Left lung (tissue), 14 donors: Measurements from ENCODE around the gene KCNJ16. TPM values are rescaled to one million over a fixed set of nuclear protein-coding genes. Genes with fewer than 3 reads are reported as not detected.

Experiments used
- ATAC-seq: fragments of 200-7000 bp; cut with Tn5 transposase; one replicate; pipeline ENCODE4 v1.9.1; 2020; ENCODE audit warnings: moderate library complexity
- DNase-seq, 4 donors: peaks; one replicate each; pipeline ENCODE4 v3.0.0-alpha.2; 2013 to 2020
- H3K27ac ChIP-seq, 2 donors: fragments of 200-600 bp; sonication (generic) in 1 of 2; one replicate each; pipeline versions ENCODE4 v1.5.0 to v1.8.0; 2020 to 2021
- H3K27me3 ChIP-seq, 2 donors: fragments of 200-600 bp; sonication (generic) in 1 of 2; one replicate each; pipeline versions ENCODE4 v1.5.0 to v1.8.0; 2020 to 2021
- H3K36me3 ChIP-seq, 2 donors: fragments of 200-600 bp; sonication (generic) in 1 of 2; one replicate each; pipeline versions ENCODE4 v1.5.0 to v1.8.0; 2020 to 2021
- H3K4me1 ChIP-seq, 2 donors: fragments of 200-600 bp; one replicate each; pipeline ENCODE4 v1.8.0; 2021
- H3K4me3 ChIP-seq, 2 donors: fragments of 200-600 bp; sonication (generic) in 1 of 2; one replicate each; pipeline versions ENCODE4 v1.5.0 to v1.8.0; 2020 to 2021; ENCODE audit warnings: mild to moderate bottlenecking in 1 of 2
- H3K9me3 ChIP-seq, 2 donors: fragments of 200-600 bp; sonication (generic) in 1 of 2; one replicate each; pipeline versions ENCODE4 v1.5.0 to v1.8.0; 2020 to 2021
- intact Hi-C, 2 donors: fragments of 100-400 bp; cut with DNase I; formaldehyde crosslinking; loops; one replicate each; pipeline versions ENCODE4 v1.11.2 to v1.14.2; 2022
- long read RNA-seq, 12 donors: library from polyadenylated mRNA in 2 of 12; unstranded in 2 of 12; transcript quantifications; one replicate each; pipeline ENCODE4 v2.0.0 and lab custom pipeline, GENCODE V29; 2019 to 2026
- polyA plus RNA-seq, 6 donors: library from polyadenylated mRNA; unstranded; fragments of 120-200 nt; gene quantifications; one replicate each; pipeline ENCODE4 v1.2.1, GENCODE V29; 2013; ENCODE audit not compliant: insufficient read length in 6 of 6
- total RNA-seq, 2 donors: library from RNA; stranded (reverse); fragmentation: NEBNext Ultra II Directional; extraction: Animal tissue kit (Norgen Biotek cat#: 25700); gene quantifications; one replicate each; pipeline ENCODE4 v1.2.1, GENCODE V29; 2021
- TF ChIP-seq, protein P1 (sequence below), 2 donors: fragments of 200-600 bp; sonication (generic) in 1 of 2; IDR thresholded peaks; one replicate each; pipeline versions ENCODE4 v1.5.0 to v1.8.0; 2021; ENCODE audit warnings: antibody characterized with exemption in 2 of 2
- donor health status: DM: no; HTN: yes; CAD: no.
- donor health status: DM: no; HTN: no; CAD: no.

KCNJ16 gene
- total RNA-seq (under 1 TPM; 0.31 to 0.38 TPM), polyA plus RNA-seq (1 to 10 TPM in 4 of 6 donors, under 1 TPM in 2; 0.23 to 2.7 (median 1.1) TPM)
- long read RNA-seq, donor 1, result 0 reads
- long read RNA-seq, donor 2, result 0 reads
- long read RNA-seq, donor 3, result 0 reads
- long read RNA-seq, donor 4, result 0 reads
- long read RNA-seq, donor 5, result 0 reads
- long read RNA-seq, donor 6, result 0 reads
- long read RNA-seq, donor 7, result 0 reads
- long read RNA-seq, donor 8, result 0 reads
- long read RNA-seq, donor 9, result 0 reads
- long read RNA-seq, donor 10, result 0 reads
- long read RNA-seq, donor 11, result 0 reads
- long read RNA-seq, donor 12, result 0 reads

DNA sequence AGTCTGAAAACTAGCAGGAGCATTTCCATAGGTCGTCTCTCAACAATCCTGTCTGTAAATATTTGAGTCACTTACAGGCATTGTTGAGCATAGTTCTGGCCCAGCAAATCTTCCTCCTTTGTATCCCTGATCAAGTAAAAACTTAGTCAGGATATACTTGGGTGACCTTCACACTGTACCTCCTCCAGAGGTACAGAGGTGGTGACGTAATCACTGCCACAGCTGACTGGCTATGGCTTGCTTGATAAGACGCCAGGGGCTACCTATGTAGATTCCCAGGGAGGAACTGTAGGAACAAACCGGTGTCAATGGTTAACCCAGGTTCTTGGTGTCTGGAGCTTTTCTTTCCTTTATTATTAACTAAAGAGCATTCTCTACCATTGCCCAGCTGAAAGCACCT is at the start of gene KCNJ16:
Gene KCNJ16, plus strand, starts transcription at position 270 of the 400 bp plus-strand sequence. CDS start 56,863 bp downstream, outside the sequence.
- TF ChIP-seq, protein P1, sequence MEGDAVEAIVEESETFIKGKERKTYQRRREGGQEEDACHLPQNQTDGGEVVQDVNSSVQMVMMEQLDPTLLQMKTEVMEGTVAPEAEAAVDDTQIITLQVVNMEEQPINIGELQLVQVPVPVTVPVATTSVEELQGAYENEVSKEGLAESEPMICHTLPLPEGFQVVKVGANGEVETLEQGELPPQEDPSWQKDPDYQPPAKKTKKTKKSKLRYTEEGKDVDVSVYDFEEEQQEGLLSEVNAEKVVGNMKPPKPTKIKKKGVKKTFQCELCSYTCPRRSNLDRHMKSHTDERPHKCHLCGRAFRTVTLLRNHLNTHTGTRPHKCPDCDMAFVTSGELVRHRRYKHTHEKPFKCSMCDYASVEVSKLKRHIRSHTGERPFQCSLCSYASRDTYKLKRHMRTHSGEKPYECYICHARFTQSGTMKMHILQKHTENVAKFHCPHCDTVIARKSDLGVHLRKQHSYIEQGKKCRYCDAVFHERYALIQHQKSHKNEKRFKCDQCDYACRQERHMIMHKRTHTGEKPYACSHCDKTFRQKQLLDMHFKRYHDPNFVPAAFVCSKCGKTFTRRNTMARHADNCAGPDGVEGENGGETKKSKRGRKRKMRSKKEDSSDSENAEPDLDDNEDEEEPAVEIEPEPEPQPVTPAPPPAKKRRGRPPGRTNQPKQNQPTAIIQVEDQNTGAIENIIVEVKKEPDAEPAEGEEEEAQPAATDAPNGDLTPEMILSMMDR (IDR thresholded peaks at IDR 0.05), result no peak
- Histone ChIP-seq H3K4me1 (no peaks in the 10 kb centered on the region), H3K27me3 (no peaks in the 10 kb centered on the region), H3K9me3 (no peaks in the 10 kb centered on the region), H3K4me3 (no peak within 1 kb of the TSS), H3K36me3 (no peaks in the 10 kb centered on the region), H3K27ac (no peak within 1 kb of the TSS)
- DNase-seq (peak in 1 of 4 donors; percentile 49), ATAC-seq (peak; percentile 47)
- intact Hi-C loops, result no loop called here

DNA sequence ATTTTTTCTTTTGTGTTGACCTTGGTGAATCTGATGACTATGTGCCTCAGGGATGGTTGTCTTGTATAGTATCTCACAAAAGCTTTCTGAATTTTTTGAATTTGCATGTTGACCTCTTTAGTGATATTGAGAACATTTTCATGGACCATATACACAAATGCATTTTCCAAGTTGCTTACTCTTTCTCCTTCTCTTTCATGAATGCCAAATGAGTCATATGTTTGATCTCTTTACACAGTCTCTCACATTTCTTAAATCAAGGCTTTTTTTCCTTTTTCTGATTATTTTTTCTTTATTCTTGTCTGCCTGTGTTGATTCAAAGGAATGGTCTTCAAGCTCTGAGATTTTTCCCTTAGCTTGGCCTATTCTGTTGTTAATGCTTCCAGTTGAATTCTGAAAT is 46.6 kb upstream of the KCNJ16 start:
- no peak overlapping the region for H3K4me3 ChIP-seq
- H3K27ac ChIP-seq, result no peak overlapping the region
- TF ChIP-seq, protein P1 (IDR thresholded peaks at IDR 0.05), result no peak
- ATAC-seq, result no peak
- H3K27me3 ChIP-seq, result no peaks in the 10 kb centered on the region
- no peaks in the 10 kb centered on the region for H3K36me3 ChIP-seq
- intact Hi-C loops, result no loop called here
- peaks cover 0 to 2% of the 10 kb centered on the region in 2 donors for H3K9me3 ChIP-seq
- H3K4me1 ChIP-seq, result no peaks in the 10 kb centered on the region
- no peak for DNase-seq

DNA sequence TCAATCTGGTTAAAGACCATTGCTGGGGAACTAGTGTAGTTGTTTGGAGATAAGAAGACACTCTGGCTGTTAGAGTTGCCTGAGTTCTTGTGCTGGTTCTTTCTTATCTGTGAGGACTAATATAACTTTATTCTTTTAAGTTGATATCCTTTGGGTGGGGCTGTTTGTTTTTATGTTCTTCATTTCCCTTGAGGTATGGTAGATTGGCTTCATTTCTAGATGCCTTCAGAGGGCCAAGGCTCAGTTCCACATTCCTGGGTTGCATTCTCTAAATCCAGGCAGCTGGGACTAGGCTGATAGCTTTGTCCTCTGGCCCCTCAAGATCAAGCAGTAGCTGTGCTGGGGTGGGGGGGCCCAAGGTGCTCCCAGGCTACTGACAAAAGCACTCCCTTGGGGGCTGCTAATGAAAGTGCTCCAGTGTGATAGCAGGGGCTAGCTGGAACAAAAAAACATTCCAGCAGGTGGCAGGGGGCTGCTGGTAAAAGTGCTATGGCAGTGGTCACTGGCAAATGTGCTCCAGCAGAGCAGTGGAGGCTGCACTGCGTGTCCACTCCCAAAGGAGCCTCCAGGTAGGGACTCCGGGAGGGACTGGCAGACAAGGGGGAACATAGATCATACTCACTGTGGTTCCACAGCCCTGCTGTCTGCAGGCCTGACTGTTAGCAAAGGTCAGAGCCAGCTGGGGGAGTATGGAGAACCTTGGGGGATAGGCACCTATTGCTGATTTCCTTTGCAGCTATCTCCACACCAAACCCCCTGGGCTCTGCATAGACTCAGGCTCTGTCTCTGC is 45.9 kb upstream of the KCNJ16 start:
- DNase-seq (no peak), ATAC-seq (no peak)
- H3K9me3 ChIP-seq, result peaks cover 0 to 2% of the 10 kb centered on the region in 2 donors
- H3K4me3 ChIP-seq, result no peak overlapping the region
- H3K27ac ChIP-seq, result no peak overlapping the region
- no peaks in the 10 kb centered on the region for H3K27me3 ChIP-seq
- no peaks in the 10 kb centered on the region for H3K36me3 ChIP-seq
- intact Hi-C loops, result no loop called here
- H3K4me1 ChIP-seq, result no peaks in the 10 kb centered on the region
- TF ChIP-seq, protein P1 (IDR thresholded peaks at IDR 0.05), result no peak

DNA sequence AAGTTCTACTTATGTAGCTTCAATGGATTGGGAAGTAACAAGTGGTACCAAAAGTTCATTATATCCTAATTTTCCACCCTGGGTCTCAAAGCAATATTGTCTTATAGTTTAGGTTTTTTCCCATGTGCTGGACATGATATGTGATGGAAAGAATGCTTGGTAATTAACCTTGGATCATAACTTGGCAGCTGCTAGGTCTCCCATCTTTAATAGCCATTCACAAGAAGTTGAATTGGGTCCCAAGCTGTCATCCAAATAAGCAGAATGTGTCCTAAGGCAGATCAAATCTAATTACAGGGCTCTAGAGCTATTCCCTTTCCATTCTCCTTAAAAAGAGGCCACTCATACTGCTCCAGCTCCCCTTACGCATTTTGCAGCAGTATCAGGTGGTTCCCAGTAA is 44.7 kb upstream of the KCNJ16 start:
- intact Hi-C loops, result no loop called here
- Histone ChIP-seq H3K9me3 (peaks cover 0 to 2% of the 10 kb centered on the region in 2 donors), H3K4me1 (no peaks in the 10 kb centered on the region), H3K4me3 (no peak overlapping the region), H3K27me3 (no peaks in the 10 kb centered on the region), H3K36me3 (no peaks in the 10 kb centered on the region), H3K27ac (no peak overlapping the region)
- DNase-seq, result no peak
- TF ChIP-seq, protein P1 (IDR thresholded peaks at IDR 0.05), result no peak
- no peak for ATAC-seq

DNA sequence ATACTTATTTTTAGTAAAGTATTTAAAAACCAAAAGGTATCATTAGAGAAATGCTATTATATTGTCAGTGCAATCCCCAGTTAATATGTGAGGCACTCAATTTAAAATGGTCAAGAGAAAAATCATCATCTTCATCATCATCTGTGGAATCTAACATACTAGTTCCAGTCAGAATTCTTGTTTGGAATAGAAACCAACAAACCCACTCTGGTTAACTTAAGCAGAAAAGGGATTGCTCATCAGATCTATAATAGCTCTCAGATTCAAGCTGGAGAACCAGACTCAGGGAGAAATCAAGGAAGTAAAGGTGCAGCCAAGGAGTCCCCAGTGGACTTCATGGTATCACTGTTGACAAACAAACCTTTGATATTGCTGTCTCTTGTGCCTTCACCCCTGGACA is 43.7 kb upstream of the KCNJ16 start:
- TF ChIP-seq, protein P1 (IDR thresholded peaks at IDR 0.05), result no peak
- no peaks in the 10 kb centered on the region for H3K36me3 ChIP-seq
- peaks cover 0 to 2% of the 10 kb centered on the region in 2 donors for H3K9me3 ChIP-seq
- no peaks in the 10 kb centered on the region for H3K27me3 ChIP-seq
- H3K4me1 ChIP-seq, result no peaks in the 10 kb centered on the region
- no peak for ATAC-seq
- no peak overlapping the region for H3K4me3 ChIP-seq
- DNase-seq, result no peak
- no peak overlapping the region for H3K27ac ChIP-seq
- intact Hi-C loops, result no loop called here
